DMS79 treated with DMSO at 0.1 percent for 48 hours (cell line): ENCODE results near the gene SMAD5.

ENCODE experiments used
- DNase-seq: peaks from one replicate; lab custom pipeline; 2025; lab: John Stamatoyannopoulos, UW

SMAD5 gene

GRCh38 chr5:136115183-136115865, 17.3 kb upstream of the SMAD5 start:
- no peak for DNase-seq

GRCh38 chr5:136120529-136120928, 12.1 kb upstream of the SMAD5 start:
- no peak for DNase-seq

- DNase-seq = no peak
Observed at GRCh38 chr5:136123236-136123768, 9.3 kb upstream of the SMAD5 start.

- no peak for DNase-seq
Observed at GRCh38 chr5:136127560-136127959, 5.1 kb upstream of the SMAD5 start.

GRCh38 chr5:136128481-136128880, 4.2 kb upstream of the SMAD5 start:
- DNase-seq = peak; percentile 11

- DNase-seq = no peak
Observed at GRCh38 chr5:136129445-136129844, 3.2 kb upstream of the SMAD5 start.

- no peak for DNase-seq
Observed at GRCh38 chr5:136130581-136130980, 2.1 kb upstream of the SMAD5 start.

- no peak for DNase-seq
Observed at GRCh38 chr5:136132087-136132486, 558 bp upstream of the SMAD5 start.

- DNase-seq = peak; percentile 29
Observed at GRCh38 chr5:136133222-136133921, 727 bp downstream of the SMAD5 start.

- DNase-seq = no peak
Observed at GRCh38 chr5:136133922-136134379, 1.3 kb downstream of the SMAD5 start.

- DNase-seq = no peak
Observed at GRCh38 chr5:136134653-136135052, 2.0 kb downstream of the SMAD5 start.

GRCh38 chr5:136135536-136135935, 2.9 kb downstream of the SMAD5 start:
- DNase-seq = no peak

- no peak for DNase-seq
Observed at GRCh38 chr5:136137497-136138220, 5.0 kb downstream of the SMAD5 start.

GRCh38 chr5:136141561-136141960, 8.9 kb downstream of the SMAD5 start:
- DNase-seq = no peak

- no peak for DNase-seq
Observed at GRCh38 chr5:136143312-136143711, 10.7 kb downstream of the SMAD5 start.

GRCh38 chr5:136143763-136144162, 11.1 kb downstream of the SMAD5 start:
- DNase-seq = no peak

- DNase-seq = no peak
Observed at GRCh38 chr5:136145030-136145429, 12.4 kb downstream of the SMAD5 start.

- no peak for DNase-seq
Observed at GRCh38 chr5:136146201-136146600, 13.6 kb downstream of the SMAD5 start.

GRCh38 chr5:136147632-136148031, 15.0 kb downstream of the SMAD5 start:
- DNase-seq = no peak

- DNase-seq = no peak
Observed at GRCh38 chr5:136149891-136150290, 17.2 kb downstream of the SMAD5 start.

GRCh38 chr5:136153581-136154236, 21.1 kb downstream of the SMAD5 start:
- DNase-seq = no peak

- no peak for DNase-seq
Observed at GRCh38 chr5:136155078-136155477, 22.4 kb downstream of the SMAD5 start.
